ENCODE results near the gene LBR.

DNA sequence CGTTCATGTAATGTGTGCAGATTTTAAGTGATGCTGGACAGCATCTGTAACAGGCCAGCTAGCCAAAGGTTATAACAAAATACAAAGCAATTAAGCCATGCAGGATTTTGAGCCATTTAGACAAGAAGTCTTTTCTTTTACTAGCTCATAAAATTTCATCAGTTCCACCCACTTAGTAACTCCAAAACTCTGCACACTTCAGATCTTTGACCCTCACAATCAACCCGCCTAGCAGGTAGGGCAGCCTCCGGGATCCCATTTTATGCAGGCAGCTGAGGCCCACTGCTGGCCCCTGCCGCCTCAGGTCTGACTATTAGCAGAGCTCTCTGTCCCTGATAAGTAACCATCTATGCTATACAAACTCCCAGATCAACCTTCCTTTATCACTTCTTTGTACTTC, 9.2 kb downstream of the LBR start:
- TF ChIP-seq POLR2A (IDR thresholded peaks at IDR 0.05), result no peak
- TF ChIP-seq, protein P1, sequence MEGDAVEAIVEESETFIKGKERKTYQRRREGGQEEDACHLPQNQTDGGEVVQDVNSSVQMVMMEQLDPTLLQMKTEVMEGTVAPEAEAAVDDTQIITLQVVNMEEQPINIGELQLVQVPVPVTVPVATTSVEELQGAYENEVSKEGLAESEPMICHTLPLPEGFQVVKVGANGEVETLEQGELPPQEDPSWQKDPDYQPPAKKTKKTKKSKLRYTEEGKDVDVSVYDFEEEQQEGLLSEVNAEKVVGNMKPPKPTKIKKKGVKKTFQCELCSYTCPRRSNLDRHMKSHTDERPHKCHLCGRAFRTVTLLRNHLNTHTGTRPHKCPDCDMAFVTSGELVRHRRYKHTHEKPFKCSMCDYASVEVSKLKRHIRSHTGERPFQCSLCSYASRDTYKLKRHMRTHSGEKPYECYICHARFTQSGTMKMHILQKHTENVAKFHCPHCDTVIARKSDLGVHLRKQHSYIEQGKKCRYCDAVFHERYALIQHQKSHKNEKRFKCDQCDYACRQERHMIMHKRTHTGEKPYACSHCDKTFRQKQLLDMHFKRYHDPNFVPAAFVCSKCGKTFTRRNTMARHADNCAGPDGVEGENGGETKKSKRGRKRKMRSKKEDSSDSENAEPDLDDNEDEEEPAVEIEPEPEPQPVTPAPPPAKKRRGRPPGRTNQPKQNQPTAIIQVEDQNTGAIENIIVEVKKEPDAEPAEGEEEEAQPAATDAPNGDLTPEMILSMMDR (IDR thresholded peaks at IDR 0.05), result no peak

All from adrenal gland (tissue), 5 donors.